ENCODE data around the gene SAP30BP.

DNA sequence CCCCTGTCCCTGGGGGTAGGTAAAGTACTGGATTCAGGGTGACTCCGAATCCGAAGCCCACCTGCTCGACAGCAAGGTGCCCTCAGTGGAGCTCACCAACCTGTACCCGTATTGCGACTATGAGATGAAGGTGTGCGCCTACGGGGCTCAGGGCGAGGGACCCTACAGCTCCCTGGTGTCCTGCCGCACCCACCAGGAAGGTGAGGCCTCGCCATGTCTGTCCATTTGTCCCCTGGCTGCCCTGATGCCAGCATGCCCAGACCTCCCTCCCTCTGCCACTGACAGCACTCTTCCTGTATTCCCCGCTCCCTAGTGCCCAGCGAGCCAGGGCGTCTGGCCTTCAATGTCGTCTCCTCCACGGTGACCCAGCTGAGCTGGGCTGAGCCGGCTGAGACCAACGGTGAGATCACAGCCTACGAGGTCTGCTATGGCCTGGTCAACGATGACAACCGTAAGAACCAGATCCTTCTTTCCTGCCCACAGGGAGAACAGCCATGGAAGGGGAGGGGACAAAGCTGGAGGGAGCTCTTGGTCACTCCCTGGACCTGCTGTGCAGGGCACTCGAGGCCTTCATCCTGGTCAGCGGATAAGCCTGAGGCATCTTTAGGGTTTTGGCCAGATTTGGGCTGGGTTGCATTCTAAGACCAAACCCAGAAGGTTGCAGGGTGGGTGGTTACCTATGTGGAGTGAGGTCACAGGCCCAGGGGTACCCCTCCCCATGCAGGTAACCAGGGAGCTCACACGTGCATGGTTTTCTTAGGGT lies 83.7 kb downstream of the SAP30BP start:
- no peak for TF ChIP-seq POLR2AphosphoS5 (IDR thresholded peaks at IDR 0.05)
- TF ChIP-seq, protein P1, sequence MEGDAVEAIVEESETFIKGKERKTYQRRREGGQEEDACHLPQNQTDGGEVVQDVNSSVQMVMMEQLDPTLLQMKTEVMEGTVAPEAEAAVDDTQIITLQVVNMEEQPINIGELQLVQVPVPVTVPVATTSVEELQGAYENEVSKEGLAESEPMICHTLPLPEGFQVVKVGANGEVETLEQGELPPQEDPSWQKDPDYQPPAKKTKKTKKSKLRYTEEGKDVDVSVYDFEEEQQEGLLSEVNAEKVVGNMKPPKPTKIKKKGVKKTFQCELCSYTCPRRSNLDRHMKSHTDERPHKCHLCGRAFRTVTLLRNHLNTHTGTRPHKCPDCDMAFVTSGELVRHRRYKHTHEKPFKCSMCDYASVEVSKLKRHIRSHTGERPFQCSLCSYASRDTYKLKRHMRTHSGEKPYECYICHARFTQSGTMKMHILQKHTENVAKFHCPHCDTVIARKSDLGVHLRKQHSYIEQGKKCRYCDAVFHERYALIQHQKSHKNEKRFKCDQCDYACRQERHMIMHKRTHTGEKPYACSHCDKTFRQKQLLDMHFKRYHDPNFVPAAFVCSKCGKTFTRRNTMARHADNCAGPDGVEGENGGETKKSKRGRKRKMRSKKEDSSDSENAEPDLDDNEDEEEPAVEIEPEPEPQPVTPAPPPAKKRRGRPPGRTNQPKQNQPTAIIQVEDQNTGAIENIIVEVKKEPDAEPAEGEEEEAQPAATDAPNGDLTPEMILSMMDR (IDR thresholded peaks at IDR 0.05), result no peak
